HepG2 (cell line): Measurements from ENCODE around the gene LHFPL2. TPM values are rescaled to one million over a fixed set of nuclear protein-coding genes. Genes with fewer than 3 reads are reported as not detected.

Experiments used
- ESRRA ChIP-seq: sonication (generic); formaldehyde crosslinking; IDR thresholded peaks from 2 replicates; pipeline ENCODE4 v1.5.1; 2020; ENCODE audit warnings: mild to moderate bottlenecking, low read depth, missing genetic modification reagents
- HDAC1 ChIP-seq: sonication (generic); formaldehyde crosslinking; IDR thresholded peaks from 2 replicates; pipeline ENCODE4 v1.5.1; 2020; ENCODE audit warnings: mild to moderate bottlenecking, missing genetic modification reagents
- HNF4G ChIP-seq, 2 experiments: sonication (generic) in 1 of 2; formaldehyde crosslinking in 1 of 2; IDR thresholded peaks; 2 replicates each; pipeline versions ENCODE4 v1.4.0 to v1.6.1; 2011 to 2020; ENCODE audit warnings: borderline replicate concordance in 2 of 2, low read depth in 2 of 2, mild to moderate bottlenecking in 2 of 2, low read length in 1 of 2, missing genetic modification reagents in 1 of 2, moderate library complexity in 1 of 2
- MAFK ChIP-seq, 2 experiments: IDR thresholded peaks in 1 of 2; conservative IDR thresholded peaks in 1 of 2; 2 replicates each; pipeline ENCODE4 v1.6.1; 2011; ENCODE audit warnings: improper control_type of control experiment in 2 of 2, low read length in 2 of 2
- MIER2 ChIP-seq: IDR thresholded peaks from 2 replicates; pipeline ENCODE4 v1.6.1; 2016; ENCODE audit warnings: missing biosample characterization, missing genetic modification reagents
- RNF219 ChIP-seq: sonication (generic); formaldehyde crosslinking; IDR thresholded peaks from 2 replicates; pipeline ENCODE4 v1.5.0; 2020; ENCODE audit warnings: mild to moderate bottlenecking, missing genetic modification reagents
- ZIK1 ChIP-seq: sonication (generic); formaldehyde crosslinking; IDR thresholded peaks from 2 replicates; pipeline ENCODE4 v1.5.0; 2020; ENCODE audit warnings: mild to moderate bottlenecking, low read depth, missing genetic modification reagents, borderline replicate concordance
- polyA plus RNA-seq, 8 experiments: library from polyadenylated mRNA; depleted of rRNA in 3 of 8; stranded (reverse) in 7 of 8; unstranded in 1 of 8; fragments of >200 nt; fragmentation: Illumina TruSeq in 4 of 8; extraction: Trizol in 4 of 8; gene quantifications; 2 replicates each; pipeline versions ENCODE4 v1.2.1 to v1.2.3, GENCODE V29; 2011 to 2016; ENCODE audit warnings: low read depth in 4 of 8, missing spikeins in 1 of 8, mixed read lengths in 1 of 8; ENCODE audit not compliant: insufficient read depth in 1 of 8
- total RNA-seq, 5 experiments: library from RNA; depleted of rRNA; stranded (reverse); fragments of >200 nt; fragmentation: Illumina TruSeq; extraction: Trizol; gene quantifications; 2 replicates each; pipeline ENCODE4 v1.2.3, GENCODE V29; 2016; ENCODE audit warnings: low read depth in 1 of 5
- TF ChIP-seq, protein P1 (sequence below): sonication (generic); IDR thresholded peaks from 2 replicates; pipeline ENCODE4 v1.6.1; 2016; ENCODE audit warnings: low read depth, borderline replicate concordance

Gene LHFPL2
- total and polyA plus RNA-seq, 2 of the 13 experiments (the other 11 are each of a cell fraction or from before 2014, with no cell fraction given), result 6.0 to 20.0 TPM

DNA sequence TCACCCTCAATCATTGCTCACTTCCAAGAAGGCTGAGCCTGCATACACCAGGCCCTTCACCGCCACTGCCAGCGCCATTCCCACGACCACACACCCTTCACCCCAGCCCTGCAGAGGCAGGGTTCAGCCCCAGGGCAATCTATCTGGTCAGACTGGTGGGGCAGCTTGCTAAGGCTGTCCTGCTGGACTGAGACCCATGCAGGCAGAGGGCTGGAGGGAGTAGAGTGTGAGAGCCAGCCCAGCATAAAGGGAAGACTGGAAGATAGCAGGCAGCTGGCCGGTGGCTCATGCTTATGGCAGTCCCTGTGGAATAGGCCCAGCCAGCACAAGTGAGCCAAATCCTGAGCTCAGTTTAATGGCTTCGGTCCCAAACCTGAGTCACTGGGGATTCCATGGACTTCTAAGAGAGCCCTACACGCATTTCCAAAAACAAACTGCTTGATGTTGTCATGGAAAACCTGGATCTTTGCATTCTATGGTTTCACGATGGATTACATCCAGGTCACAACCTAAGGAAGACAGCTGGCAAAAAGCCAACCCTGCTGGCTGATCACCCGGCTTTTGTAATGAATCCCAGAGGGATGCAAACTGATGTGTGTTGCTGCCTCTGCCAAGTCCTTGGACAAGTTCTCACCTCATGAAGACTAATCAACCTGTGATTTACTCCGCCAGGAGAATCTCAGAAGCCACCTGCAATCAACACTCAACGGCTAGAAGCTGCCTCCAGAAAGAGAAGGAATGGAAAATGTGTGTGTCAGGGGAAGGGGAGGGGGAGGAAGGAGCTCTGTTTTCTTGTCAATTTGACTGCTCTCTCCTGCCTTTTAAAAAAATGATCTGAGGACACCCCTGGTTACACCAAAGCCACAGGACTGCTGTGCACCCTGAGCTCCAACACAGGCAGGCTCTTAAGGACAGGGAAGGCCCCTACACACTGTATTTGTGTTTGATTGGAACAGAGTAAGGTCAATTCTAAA, 143.6 kb downstream of the LHFPL2 start (continued):
- TF ChIP-seq, protein P1, sequence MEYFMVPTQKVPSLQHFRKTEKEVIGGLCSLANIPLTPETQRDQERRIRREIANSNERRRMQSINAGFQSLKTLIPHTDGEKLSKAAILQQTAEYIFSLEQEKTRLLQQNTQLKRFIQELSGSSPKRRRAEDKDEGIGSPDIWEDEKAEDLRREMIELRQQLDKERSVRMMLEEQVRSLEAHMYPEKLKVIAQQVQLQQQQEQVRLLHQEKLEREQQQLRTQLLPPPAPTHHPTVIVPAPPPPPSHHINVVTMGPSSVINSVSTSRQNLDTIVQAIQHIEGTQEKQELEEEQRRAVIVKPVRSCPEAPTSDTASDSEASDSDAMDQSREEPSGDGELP, result no peak
- TF ChIP-seq ZIK1, result no peak
- no peak for TF ChIP-seq MIER2 (CRISPR knock-in tag)
- TF ChIP-seq RNF219, result no peak
- TF ChIP-seq MAFK (conservative IDR thresholded peaks at IDR 0.05 in 1 of 2, IDR thresholded peaks at IDR 0.05 in 1 of 2; ENCODE audit: low read length in 2 of 2), result no peak
- no peak for TF ChIP-seq ESRRA (CRISPR knock-in tag)
- TF ChIP-seq HNF4G (IDR thresholded peaks at IDR 0.05; ENCODE audit: borderline replicate concordance, low read depth, low read length), result no peak
- TF ChIP-seq HNF4G (CRISPR knock-in tag; IDR thresholded peaks at IDR 0.05; ENCODE audit: borderline replicate concordance, low read depth), result no peak
- no peak for TF ChIP-seq HDAC1
